Activated naive CD8-positive, alpha-beta T cell treated with anti-CD3 and anti-CD28 coated beads for 36 hours (primary cell): ENCODE results near the gene KIAA1671. TPM values are rescaled to one million over a fixed set of nuclear protein-coding genes. Genes with fewer than 3 reads are reported as not detected.

Source experiments
- DNase-seq: peaks from one replicate; pipeline ENCODE4 v3.0.0; 2021
- H3K27ac Mint-ChIP-seq: one replicate; pipeline ENCODE4 v1.8.0; 2022; ENCODE audit warnings: mild to moderate bottlenecking, moderate library complexity, mixed read lengths
- H3K27me3 Mint-ChIP-seq: one replicate; pipeline ENCODE4 v1.8.0; 2022; ENCODE audit warnings: mild to moderate bottlenecking, mixed read lengths
- H3K36me3 Mint-ChIP-seq: one replicate; pipeline ENCODE4 v1.8.0; 2021; ENCODE audit warnings: mild to moderate bottlenecking, mixed read lengths
- H3K4me1 Mint-ChIP-seq: one replicate; pipeline ENCODE4 v1.8.0; 2021; ENCODE audit warnings: mixed read lengths
- H3K4me3 Mint-ChIP-seq: one replicate; pipeline ENCODE4 v1.8.0; 2022; ENCODE audit warnings: mild to moderate bottlenecking, moderate library complexity, mixed read lengths
- H3K9me3 Mint-ChIP-seq: one replicate; pipeline ENCODE4 v1.8.0; 2022; ENCODE audit warnings: mixed read lengths
- total RNA-seq, 2 experiments: library from RNA; stranded (reverse); gene quantifications; one replicate each; pipeline ENCODE4 v1.2.3, GENCODE V29; 2021

KIAA1671 gene
- total RNA-seq, 2 experiments from 2014 or later = 11.0 to 11.3 TPM

- no peak for DNase-seq
- no peaks in the 10 kb centered on the region for H3K27me3 Mint-ChIP-seq
- H3K27ac Mint-ChIP-seq = no peak overlapping the region
- H3K4me3 Mint-ChIP-seq = no peak overlapping the region
- no peaks in the 10 kb centered on the region for H3K4me1 Mint-ChIP-seq
- peaks cover 14% of the 10 kb centered on the region for H3K36me3 Mint-ChIP-seq
- no peaks in the 10 kb centered on the region for H3K9me3 Mint-ChIP-seq
Measured at GRCh38 chr22:25119609-25120008, 167.1 kb downstream of the KIAA1671 start.

GRCh38 chr22:25120093-25120561, 167.6 kb downstream of the KIAA1671 start:
- Mint-ChIP-seq H3K4me1 (no peaks in the 10 kb centered on the region), H3K36me3 (peaks cover 14% of the 10 kb centered on the region), H3K4me3 (no peak overlapping the region), H3K27ac (no peak overlapping the region), H3K27me3 (no peaks in the 10 kb centered on the region), H3K9me3 (no peaks in the 10 kb centered on the region)
- no peak for DNase-seq

GRCh38 chr22:25120761-25121212, 168.3 kb downstream of the KIAA1671 start:
- Mint-ChIP-seq H3K27ac (no peak overlapping the region), H3K36me3 (peaks cover 14% of the 10 kb centered on the region), H3K4me1 (no peaks in the 10 kb centered on the region), H3K27me3 (no peaks in the 10 kb centered on the region), H3K9me3 (no peaks in the 10 kb centered on the region), H3K4me3 (no peak overlapping the region)
- DNase-seq = no peak

DNA sequence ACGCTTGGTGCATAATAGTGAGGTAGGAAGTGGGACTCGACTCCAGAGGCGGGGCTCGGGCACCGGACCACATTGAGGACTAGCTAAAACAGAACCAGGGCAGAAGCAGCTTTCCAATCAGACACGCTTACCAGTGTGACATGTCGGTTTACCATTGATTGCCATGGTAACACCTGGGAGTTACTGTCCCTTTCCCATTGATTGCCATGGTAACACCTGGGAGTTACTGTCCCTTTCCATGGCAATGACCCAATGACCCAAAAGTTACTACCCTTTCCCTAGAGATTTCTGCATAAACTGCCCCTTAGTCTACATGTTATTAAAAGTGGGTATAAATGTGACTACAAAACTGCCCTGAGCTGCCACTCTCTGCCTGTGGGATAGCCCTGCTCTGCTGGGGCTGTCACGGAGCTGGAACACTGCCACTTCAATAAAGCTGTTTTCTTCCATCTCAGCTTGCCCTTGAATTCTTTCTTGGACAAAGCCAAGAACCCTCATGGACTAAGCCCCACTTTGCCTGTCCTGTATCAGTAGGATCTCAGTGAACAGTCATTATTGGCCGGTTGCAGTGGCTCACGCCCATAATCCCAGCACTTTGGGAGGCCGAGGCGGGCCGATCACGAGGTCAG, 169.7 kb downstream of the KIAA1671 start:
- Mint-ChIP-seq H3K27me3 (no peaks in the 10 kb centered on the region), H3K27ac (peak overlapping the region; percentile 32)

GRCh38 chr22:25123677-25124076, 171.2 kb downstream of the KIAA1671 start:
- Mint-ChIP-seq H3K9me3 (no peaks in the 10 kb centered on the region), H3K4me3 (no peak overlapping the region), H3K36me3 (peaks cover 7% of the 10 kb centered on the region), H3K27me3 (no peaks in the 10 kb centered on the region), H3K4me1 (no peaks in the 10 kb centered on the region), H3K27ac (no peak overlapping the region)
- DNase-seq = no peak

More for the DNA sequence above, 169.7 kb downstream of the KIAA1671 start:
- no peaks in the 10 kb centered on the region for H3K9me3 Mint-ChIP-seq
- no peak for DNase-seq
- no peak overlapping the region for H3K4me3 Mint-ChIP-seq
- H3K4me1 Mint-ChIP-seq = no peaks in the 10 kb centered on the region
- H3K36me3 Mint-ChIP-seq = peaks cover 14% of the 10 kb centered on the region

DNA sequence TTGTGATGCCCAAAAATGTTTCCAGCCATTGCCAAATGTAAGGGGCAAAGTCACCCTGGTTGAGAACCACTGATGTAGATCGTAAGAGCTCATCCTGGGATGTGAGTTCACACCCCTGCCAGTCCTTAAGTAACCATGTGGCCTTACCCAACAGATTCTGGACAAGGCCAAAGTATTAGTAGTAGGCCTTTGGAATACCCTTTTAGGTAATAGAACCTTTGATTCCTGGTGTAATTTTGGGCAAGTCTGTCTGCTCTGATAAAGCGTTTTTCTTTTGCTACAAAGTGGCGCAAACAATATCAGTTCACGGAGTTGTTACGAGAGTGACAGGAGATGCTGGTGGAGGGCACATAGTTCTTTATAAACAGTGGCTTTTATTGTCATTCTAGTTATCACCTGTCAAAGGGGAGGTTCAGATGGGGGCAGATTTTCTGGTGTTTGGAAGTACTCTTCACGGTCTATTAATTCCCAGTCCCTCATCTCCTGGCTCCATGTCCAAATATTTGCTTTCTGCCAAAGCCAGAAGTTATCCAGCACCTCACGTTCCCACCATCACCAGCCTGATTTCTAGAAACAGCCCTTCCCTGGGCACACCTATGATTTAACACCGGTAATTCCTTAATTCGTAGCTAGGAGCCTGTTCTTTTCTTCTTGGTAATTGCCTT, 173.3 kb downstream of the KIAA1671 start:
- Mint-ChIP-seq H3K9me3 (no peaks in the 10 kb centered on the region), H3K36me3 (peaks cover 7% of the 10 kb centered on the region), H3K27ac (no peak overlapping the region), H3K4me1 (no peaks in the 10 kb centered on the region), H3K4me3 (no peak overlapping the region), H3K27me3 (no peaks in the 10 kb centered on the region)
- no peak for DNase-seq

- H3K4me1 Mint-ChIP-seq = no peaks in the 10 kb centered on the region
- H3K27ac Mint-ChIP-seq = no peak overlapping the region
- DNase-seq = no peak
- H3K9me3 Mint-ChIP-seq = no peaks in the 10 kb centered on the region
- H3K27me3 Mint-ChIP-seq = no peaks in the 10 kb centered on the region
- H3K4me3 Mint-ChIP-seq = no peak overlapping the region
- peaks cover 7% of the 10 kb centered on the region for H3K36me3 Mint-ChIP-seq
Measured at GRCh38 chr22:25126510-25126909, 174.0 kb downstream of the KIAA1671 start.

DNA sequence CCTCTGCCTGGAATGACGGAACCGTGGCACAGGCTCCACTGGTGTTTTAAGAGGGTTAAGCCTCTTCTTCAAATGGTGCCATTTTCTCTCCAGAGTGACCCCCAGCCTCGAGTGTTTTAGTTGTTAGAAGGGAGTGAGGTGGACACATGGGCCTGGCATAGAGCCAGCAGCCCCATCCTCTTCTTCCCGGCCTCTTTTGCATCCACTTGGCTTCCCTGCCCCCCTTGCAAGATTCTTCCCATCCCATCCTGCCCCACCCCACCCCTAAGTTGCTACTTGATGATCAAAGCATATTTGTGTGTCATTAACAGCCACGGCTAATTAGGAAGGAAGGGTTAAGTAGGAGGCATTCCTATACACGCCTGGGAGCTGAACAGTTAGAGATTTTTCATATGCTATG, 174.8 kb downstream of the KIAA1671 start:
- no peaks in the 10 kb centered on the region for H3K9me3 Mint-ChIP-seq
- DNase-seq = no peak
- H3K4me3 Mint-ChIP-seq = no peak overlapping the region
- H3K27ac Mint-ChIP-seq = no peak overlapping the region
- no peaks in the 10 kb centered on the region for H3K27me3 Mint-ChIP-seq
- H3K4me1 Mint-ChIP-seq = no peaks in the 10 kb centered on the region
- peaks cover 7% of the 10 kb centered on the region for H3K36me3 Mint-ChIP-seq

DNA sequence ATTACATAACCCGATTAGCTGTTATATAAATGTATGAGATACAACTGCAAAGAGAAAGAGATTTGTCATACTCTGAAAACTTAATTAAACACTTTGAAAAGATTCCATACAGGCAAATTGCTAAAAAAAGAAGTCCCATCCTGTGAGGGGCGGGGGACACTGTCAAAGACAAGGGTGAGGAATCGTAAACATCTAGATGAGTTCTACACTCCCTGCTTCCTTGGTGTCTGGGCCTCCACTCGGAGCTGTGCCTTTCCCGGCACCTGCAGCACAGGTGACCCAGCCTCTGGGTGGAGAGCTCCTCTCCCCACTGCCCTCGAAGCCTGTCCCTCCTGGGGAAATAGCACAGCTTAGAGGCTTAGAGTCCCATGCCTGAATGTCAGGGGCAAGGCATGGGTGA, 177.9 kb downstream of the KIAA1671 start:
- Mint-ChIP-seq H3K36me3 (no peaks in the 10 kb centered on the region), H3K4me1 (peaks cover 6% of the 10 kb centered on the region), H3K27ac (no peak overlapping the region), H3K4me3 (no peak overlapping the region), H3K27me3 (no peaks in the 10 kb centered on the region), H3K9me3 (no peaks in the 10 kb centered on the region)
- no peak for DNase-seq

- Mint-ChIP-seq H3K27me3 (no peaks in the 10 kb centered on the region), H3K4me3 (no peak overlapping the region), H3K27ac (no peak overlapping the region), H3K36me3 (no peaks in the 10 kb centered on the region), H3K9me3 (no peaks in the 10 kb centered on the region), H3K4me1 (peaks cover 6% of the 10 kb centered on the region)
- DNase-seq = no peak
Measured at GRCh38 chr22:25131198-25131887, 178.8 kb downstream of the KIAA1671 start.

DNA sequence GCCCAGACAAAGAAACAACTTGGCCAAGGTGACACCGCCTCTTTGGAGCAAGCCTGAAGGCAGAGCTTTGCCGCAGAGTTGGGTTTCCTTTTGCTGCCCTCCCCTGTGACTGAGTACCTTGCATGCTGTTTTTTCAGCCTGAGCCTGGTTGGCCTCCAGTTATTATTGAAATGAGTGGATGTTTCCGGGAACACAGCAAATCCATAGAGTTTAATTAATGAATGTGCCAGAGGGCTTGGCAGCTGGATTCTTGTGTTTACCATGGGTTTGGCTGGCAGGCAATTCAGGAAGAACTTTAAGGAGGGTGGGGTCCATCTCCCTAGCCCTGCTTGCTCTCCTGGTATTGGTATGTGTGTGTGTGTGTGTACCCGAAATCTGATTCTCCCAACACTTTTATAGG, 181.5 kb downstream of the KIAA1671 start:
- no peak overlapping the region for H3K4me3 Mint-ChIP-seq

DNA sequence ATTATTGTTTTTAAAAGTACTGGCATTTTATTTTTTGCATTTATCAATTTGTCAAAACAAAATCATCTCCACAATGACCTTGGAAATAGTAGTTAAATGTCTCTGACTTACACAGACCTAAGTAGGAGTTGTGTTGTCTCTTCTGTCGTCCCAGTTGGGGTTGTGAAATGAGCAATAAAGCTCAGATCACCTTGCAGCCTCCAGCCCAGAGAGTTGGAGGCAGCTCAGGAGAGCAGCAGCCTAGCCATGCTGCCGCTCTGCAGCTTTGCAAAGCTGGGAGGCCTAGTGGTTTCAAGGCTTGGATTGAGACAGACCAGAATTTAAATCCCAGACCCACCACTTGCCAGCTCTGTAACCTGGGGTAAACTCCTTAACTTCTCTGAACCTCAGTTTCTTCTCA, 181.9 kb downstream of the KIAA1671 start:
- Mint-ChIP-seq H3K27me3 (no peaks in the 10 kb centered on the region), H3K9me3 (no peaks in the 10 kb centered on the region), H3K4me1 (peaks cover 6% of the 10 kb centered on the region), H3K4me3 (no peak overlapping the region), H3K36me3 (peaks cover 5% of the 10 kb centered on the region), H3K27ac (no peak overlapping the region)
- no peak for DNase-seq

More for the DNA sequence above, 181.5 kb downstream of the KIAA1671 start:
- Mint-ChIP-seq H3K27me3 (no peaks in the 10 kb centered on the region), H3K27ac (no peak overlapping the region), H3K36me3 (peaks cover 5% of the 10 kb centered on the region), H3K4me1 (peaks cover 6% of the 10 kb centered on the region), H3K9me3 (no peaks in the 10 kb centered on the region)
- DNase-seq = no peak

GRCh38 chr22:25136953-25137576, 184.5 kb downstream of the KIAA1671 start:
- peaks cover 6% of the 10 kb centered on the region for H3K4me1 Mint-ChIP-seq
- H3K27ac Mint-ChIP-seq = no peak overlapping the region
- no peak overlapping the region for H3K4me3 Mint-ChIP-seq
- peaks cover 5% of the 10 kb centered on the region for H3K36me3 Mint-ChIP-seq
- H3K9me3 Mint-ChIP-seq = no peaks in the 10 kb centered on the region
- no peak for DNase-seq
- no peaks in the 10 kb centered on the region for H3K27me3 Mint-ChIP-seq

DNA sequence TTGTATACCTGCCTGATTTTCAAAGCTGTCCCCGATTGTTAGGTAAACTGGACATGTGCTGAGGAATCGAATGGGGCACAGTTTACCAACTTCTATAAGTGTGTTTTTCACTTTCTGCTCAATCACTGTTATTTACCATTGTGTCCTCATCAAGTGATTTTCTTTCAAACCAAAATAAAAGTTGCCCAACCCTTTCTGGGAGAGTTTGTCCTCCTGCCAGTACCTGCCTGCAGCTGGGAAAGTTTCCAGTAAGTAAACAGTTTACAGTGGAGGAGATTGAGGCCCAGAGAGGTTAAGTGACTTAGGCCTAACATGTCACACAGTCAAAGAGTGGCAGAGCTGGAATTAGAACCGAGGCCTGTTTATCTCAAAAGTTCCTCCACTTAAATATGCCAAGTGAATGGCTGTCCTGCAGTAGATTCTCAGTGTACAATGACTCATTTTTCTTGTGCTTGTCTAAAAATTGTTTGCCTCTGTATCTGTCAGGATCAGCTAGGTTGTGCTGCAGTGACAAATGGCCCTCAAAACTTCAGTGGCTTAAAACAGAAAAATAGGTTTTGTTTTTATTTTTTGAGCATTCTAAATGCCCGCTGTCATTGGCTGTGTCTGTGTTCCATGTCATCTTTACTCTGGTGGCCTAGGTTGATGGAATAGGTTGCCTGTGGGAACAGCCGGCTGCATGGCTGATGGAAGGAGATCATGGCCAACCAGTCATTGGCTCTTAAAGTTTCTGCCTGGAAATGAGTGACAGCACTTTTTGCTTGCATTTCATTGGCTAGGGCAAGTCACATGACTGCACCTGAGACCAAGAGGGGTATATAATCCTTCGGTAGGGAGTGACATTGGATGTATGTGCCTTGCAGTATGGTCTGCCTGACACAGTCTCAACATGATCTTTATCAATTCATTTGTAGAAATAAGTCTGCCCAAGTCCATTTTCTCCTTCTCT, 185.3 kb downstream of the KIAA1671 start:
- Mint-ChIP-seq H3K36me3 (peaks cover 5% of the 10 kb centered on the region), H3K27ac (no peak overlapping the region), H3K4me1 (peaks cover 4% of the 10 kb centered on the region), H3K4me3 (no peak overlapping the region), H3K27me3 (no peaks in the 10 kb centered on the region), H3K9me3 (no peaks in the 10 kb centered on the region)
- DNase-seq = no peak
